Right lobe of liver (tissue), 4 donors: Measurements from ENCODE around the gene CD276.

Source experiments
- CTCF ChIP-seq, 4 donors: fragments of 200-600 bp in 3 of 4; fragments of 450-650 bp in 1 of 4; IDR thresholded peaks; one replicate each; pipeline versions ENCODE4 v1.5.1 to v1.8.0; 2016 to 2022; ENCODE audit warnings: antibody characterized with exemption in 4 of 4, mild to moderate bottlenecking in 2 of 4
- POLR2A ChIP-seq: fragments of 450-650 bp; IDR thresholded peaks from one replicate; pipeline ENCODE4 v1.6.1; 2017; ENCODE audit warnings: antibody characterized with exemption, mild to moderate bottlenecking
- donor health status: DM: no; HTN: no; CAD: no.
- donor health status: DM: no; HTN: no; CAD: no.
- donor health status: DM: no; HTN: yes; CAD: no.

- TF ChIP-seq CTCF (IDR thresholded peaks at IDR 0.05): no peak
- no peak for TF ChIP-seq POLR2A
These were observed 27.3 kb downstream of the CD276 start for GRCh38 chr15:73711526-73711925.
